Mucosa of stomach (tissue), 1 donor: Measurements from ENCODE around the gene AZIN2.

Experiments used
- H3K27me3 ChIP-seq: one replicate; pipeline ENCODE4 v1.7.0; 2013; ENCODE audit warnings: mild to moderate bottlenecking, low read length; ENCODE audit not compliant: control insufficient read depth, insufficient read depth
- H3K36me3 ChIP-seq: one replicate; pipeline ENCODE4 v1.7.0; 2013; ENCODE audit warnings: low read length; ENCODE audit not compliant: control insufficient read depth, insufficient read depth
- H3K4me1 ChIP-seq: one replicate; pipeline ENCODE4 v1.7.0; 2013; ENCODE audit warnings: mild to moderate bottlenecking, low read length; ENCODE audit not compliant: control insufficient read depth, insufficient read depth
- H3K4me3 ChIP-seq: one replicate; pipeline ENCODE4 v1.7.0; 2013; ENCODE audit warnings: low read length
- H3K9ac ChIP-seq: one replicate; pipeline ENCODE4 v1.7.0; 2013; ENCODE audit warnings: mild to moderate bottlenecking, low read length, moderate library complexity
- H3K9me3 ChIP-seq: one replicate; pipeline ENCODE4 v1.7.0; 2013; ENCODE audit warnings: mild to moderate bottlenecking, low read length, moderate library complexity; ENCODE audit not compliant: control insufficient read depth
- donor health status: Pancreatic carcinoma.

AZIN2 gene

DNA sequence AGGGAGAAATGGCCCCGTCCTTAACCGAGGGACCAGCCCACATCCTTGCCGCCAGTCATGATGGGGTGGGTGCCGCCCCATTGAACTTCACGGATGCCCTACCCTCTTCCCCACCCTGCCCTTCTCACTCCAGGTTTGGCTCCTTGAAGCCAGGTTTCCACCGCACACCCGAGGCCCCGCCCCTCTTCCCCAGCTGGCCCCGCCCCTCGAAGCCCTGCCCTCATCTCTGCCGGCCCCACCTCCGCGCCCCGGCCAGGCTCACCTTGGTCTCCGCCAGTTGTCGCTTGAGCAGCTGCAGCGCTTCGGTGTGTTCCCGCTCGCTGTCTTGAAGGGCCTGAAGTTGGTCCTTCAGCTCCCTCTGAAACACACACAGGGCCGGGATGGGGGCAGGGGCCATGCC is 84.3 kb downstream of the AZIN2 start:
- Histone ChIP-seq H3K36me3 (no peaks in the 10 kb centered on the region), H3K4me1 (no peaks in the 10 kb centered on the region), H3K9ac (no peak overlapping the region), H3K9me3 (no peaks in the 10 kb centered on the region), H3K27me3 (no peaks in the 10 kb centered on the region), H3K4me3 (no peak overlapping the region)

GRCh38 chr1:33165809-33166208 is 84.9 kb downstream of the AZIN2 start:
- H3K36me3 ChIP-seq: no peaks in the 10 kb centered on the region

DNA sequence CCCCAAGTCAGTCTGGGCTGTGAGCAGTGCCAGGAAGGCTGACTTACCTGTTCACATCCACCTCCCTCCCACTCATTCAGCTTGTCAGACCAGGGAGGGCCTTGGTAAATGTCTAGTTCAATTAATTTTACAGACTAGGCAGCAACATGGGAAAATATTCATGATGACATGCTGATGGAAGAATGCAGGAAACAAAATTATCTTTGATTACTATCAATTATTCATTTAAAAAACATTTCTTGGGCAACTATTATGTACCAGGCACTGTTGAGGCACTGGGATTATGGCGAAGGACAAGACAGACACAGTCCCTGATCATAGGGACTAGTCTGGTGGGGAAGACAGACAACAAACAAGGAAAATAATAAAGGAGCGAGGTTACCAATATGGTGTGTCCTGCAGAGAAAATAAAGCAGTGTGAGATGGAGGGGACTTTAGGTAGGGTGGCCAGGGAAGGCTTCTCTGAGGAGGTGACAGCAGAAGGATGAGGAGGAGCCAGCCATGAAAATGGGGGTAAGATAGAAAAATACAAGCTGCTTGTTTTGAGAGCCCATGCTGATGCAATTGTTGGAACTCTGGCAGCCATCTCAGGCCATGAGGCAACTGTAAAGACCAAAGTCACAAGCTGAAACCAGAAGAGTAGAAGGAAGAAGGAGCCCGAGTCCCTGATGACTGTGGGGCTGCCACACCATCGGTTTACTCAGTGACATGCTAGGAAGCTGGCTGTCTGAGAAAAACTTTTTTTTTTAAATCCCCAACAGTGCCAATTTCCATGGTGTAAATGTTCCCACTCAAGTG is 86.9 kb downstream of the AZIN2 start:
- Histone ChIP-seq H3K27me3 (no peaks in the 10 kb centered on the region), H3K9me3 (no peaks in the 10 kb centered on the region), H3K4me1 (no peaks in the 10 kb centered on the region), H3K4me3 (no peak overlapping the region), H3K9ac (no peak overlapping the region), H3K36me3 (no peaks in the 10 kb centered on the region)

More at GRCh38 chr1:33165809-33166208, 84.9 kb downstream of the AZIN2 start:
- no peak overlapping the region for H3K4me3 ChIP-seq
- H3K27me3 ChIP-seq: no peaks in the 10 kb centered on the region
- no peaks in the 10 kb centered on the region for H3K4me1 ChIP-seq
- H3K9ac ChIP-seq: no peak overlapping the region
- no peaks in the 10 kb centered on the region for H3K9me3 ChIP-seq

- Histone ChIP-seq H3K9ac (no peak overlapping the region), H3K27me3 (no peaks in the 10 kb centered on the region), H3K36me3 (no peaks in the 10 kb centered on the region), H3K4me1 (no peaks in the 10 kb centered on the region), H3K4me3 (no peak overlapping the region), H3K9me3 (no peaks in the 10 kb centered on the region)
Observed at GRCh38 chr1:33168556-33169289, 87.8 kb downstream of the AZIN2 start.

- Histone ChIP-seq H3K4me1 (no peaks in the 10 kb centered on the region), H3K9me3 (no peaks in the 10 kb centered on the region), H3K4me3 (no peak overlapping the region), H3K36me3 (no peaks in the 10 kb centered on the region), H3K27me3 (no peaks in the 10 kb centered on the region), H3K9ac (no peak overlapping the region)
Observed at GRCh38 chr1:33169290-33170055, 88.5 kb downstream of the AZIN2 start.
